Body of pancreas (tissue), 4 donors: Measurements from ENCODE around the gene ZNF521.

ENCODE experiments used
- POLR2A ChIP-seq, 3 donors: fragments of 450-650 bp; IDR thresholded peaks; one replicate each; pipeline ENCODE4 v1.6.1; 2016; ENCODE audit warnings: antibody characterized with exemption in 3 of 3, mild to moderate bottlenecking in 2 of 3
- TF ChIP-seq, protein P1 (sequence below), 7 experiments: fragments of 450-650 bp in 4 of 7; fragments of 200-600 bp in 3 of 7; sonication (generic) in 3 of 7; IDR thresholded peaks; one replicate each; pipeline ENCODE4 v1.5.1; 2016 to 2019; ENCODE audit warnings: antibody characterized with exemption in 7 of 7

DNA sequence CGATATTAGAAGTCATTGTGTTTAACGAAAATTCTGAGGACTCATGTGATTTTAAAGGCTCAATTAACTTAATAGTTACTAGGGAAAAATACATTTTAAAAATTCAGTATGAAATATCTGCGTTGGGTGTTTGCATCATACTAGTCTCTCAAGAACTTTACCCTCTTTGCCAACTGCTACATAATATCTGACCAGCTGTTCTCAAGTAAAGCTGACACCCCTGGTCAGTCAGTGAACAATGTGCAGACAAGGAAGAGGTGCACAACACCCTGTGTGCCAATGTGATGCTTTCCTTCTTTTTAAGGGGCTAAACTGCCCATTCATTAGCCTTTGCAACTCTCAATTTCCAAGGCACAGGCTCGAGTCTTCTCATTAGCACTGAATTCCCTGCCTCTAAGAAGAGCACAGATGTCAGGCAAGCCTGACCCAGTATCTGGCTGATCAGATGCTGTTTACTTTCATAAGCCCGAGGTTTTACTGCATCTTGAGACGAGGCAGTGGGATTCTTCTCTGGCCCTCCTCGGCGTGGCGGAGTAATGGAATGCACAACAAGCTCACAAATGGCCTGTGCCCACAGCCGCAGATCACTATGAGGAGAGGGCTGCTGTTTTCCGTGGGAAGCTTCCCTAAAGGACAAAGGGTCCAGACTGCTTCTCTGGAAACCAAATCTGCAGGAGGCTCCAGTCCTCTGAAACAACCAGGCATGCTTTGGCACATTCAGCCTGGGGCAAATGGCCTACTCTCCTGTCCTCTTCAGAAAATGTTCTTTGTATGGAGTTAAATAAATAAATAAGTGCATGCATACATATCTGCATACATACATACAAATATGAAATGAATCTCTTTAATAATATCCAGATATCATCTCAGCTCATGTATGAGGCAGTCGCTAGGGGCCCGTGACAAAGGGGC, 240.3 kb downstream of the ZNF521 start:
- TF ChIP-seq, protein P1, sequence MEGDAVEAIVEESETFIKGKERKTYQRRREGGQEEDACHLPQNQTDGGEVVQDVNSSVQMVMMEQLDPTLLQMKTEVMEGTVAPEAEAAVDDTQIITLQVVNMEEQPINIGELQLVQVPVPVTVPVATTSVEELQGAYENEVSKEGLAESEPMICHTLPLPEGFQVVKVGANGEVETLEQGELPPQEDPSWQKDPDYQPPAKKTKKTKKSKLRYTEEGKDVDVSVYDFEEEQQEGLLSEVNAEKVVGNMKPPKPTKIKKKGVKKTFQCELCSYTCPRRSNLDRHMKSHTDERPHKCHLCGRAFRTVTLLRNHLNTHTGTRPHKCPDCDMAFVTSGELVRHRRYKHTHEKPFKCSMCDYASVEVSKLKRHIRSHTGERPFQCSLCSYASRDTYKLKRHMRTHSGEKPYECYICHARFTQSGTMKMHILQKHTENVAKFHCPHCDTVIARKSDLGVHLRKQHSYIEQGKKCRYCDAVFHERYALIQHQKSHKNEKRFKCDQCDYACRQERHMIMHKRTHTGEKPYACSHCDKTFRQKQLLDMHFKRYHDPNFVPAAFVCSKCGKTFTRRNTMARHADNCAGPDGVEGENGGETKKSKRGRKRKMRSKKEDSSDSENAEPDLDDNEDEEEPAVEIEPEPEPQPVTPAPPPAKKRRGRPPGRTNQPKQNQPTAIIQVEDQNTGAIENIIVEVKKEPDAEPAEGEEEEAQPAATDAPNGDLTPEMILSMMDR (IDR thresholded peaks at IDR 0.05), result no peak
- TF ChIP-seq POLR2A (IDR thresholded peaks at IDR 0.05), result no peak
